Cortex of kidney (tissue), 1 donor: ENCODE measurements around the gene SACM1L.

Experiments used
- DNase-seq: peaks from one replicate; lab custom pipeline; 2025; lab: John Stamatoyannopoulos, UW

The SACM1L gene

GRCh38 chr3:45789235-45789812 lies 100.1 kb downstream of the SACM1L start:
- DNase-seq = no peak

GRCh38 chr3:45790596-45790995 lies 101.4 kb downstream of the SACM1L start:
- no peak for DNase-seq

GRCh38 chr3:45792036-45792435 lies 102.8 kb downstream of the SACM1L start:
- no peak for DNase-seq

- DNase-seq = no peak
Observed at GRCh38 chr3:45792516-45793172, 103.4 kb downstream of the SACM1L start.

GRCh38 chr3:45793482-45794176 lies 104.4 kb downstream of the SACM1L start:
- no peak for DNase-seq

- no peak for DNase-seq
Observed at GRCh38 chr3:45794177-45794560, 105.0 kb downstream of the SACM1L start.

- DNase-seq = no peak
Observed at GRCh38 chr3:45794660-45795059, 105.5 kb downstream of the SACM1L start.
